Lower leg skin (tissue), 3 donors: ENCODE data around the gene LNX1.

ENCODE experiments used
- CTCF ChIP-seq, 3 donors: fragments of 450-650 bp; IDR thresholded peaks; one replicate each; pipeline ENCODE4 v1.5.1; 2016; ENCODE audit warnings: antibody characterized with exemption in 3 of 3, mild to moderate bottlenecking in 3 of 3, moderate library complexity in 2 of 3
- POLR2A ChIP-seq, 2 donors: fragments of 450-650 bp; IDR thresholded peaks; one replicate each; pipeline ENCODE4 v1.6.1; 2016 to 2017; ENCODE audit warnings: antibody characterized with exemption in 2 of 2, mild to moderate bottlenecking in 1 of 2, moderate library complexity in 1 of 2

GRCh38 chr4:53587135-53587534 lies 4.2 kb downstream of the LNX1 start:
- TF ChIP-seq CTCF (IDR thresholded peaks at IDR 0.05) (no peak), POLR2A (IDR thresholded peaks at IDR 0.05) (no peak)
